ENCODE data around the gene TFG. TPM values are rescaled to one million over a fixed set of nuclear protein-coding genes. Genes with fewer than 3 reads are reported as not detected.
A peak's percentile ranks its signal among the peaks of the same experiment; 100 is the strongest.
"Not testable (repeated sequence)": the region's sequence is repeated elsewhere in the genome, so short reads cannot be mapped to it uniquely, and the experiment has no call there.

TFG gene
- total and polyA plus RNA-seq, 2 experiments from 2014 or later = 87.6 to 88.5 TPM

- H3K9me3 Mint-ChIP-seq = no peaks in the 10 kb centered on the region; the same call in 2 of the 3 replicates
- Histone ChIP-seq H3K4me1 (ENCODE audit: insufficient read depth) (no peaks in the 10 kb centered on the region), H3K79me2 (replicated peaks; ENCODE audit: insufficient read depth) (no peaks in the 10 kb centered on the region), H3K36me3 (ENCODE audit: insufficient read depth) (no peaks in the 10 kb centered on the region), H2AFZ (no peak overlapping the region), H3F3A (replicated peaks; ENCODE audit: low read depth) (no peaks in the 10 kb centered on the region), H3K9me2 (ENCODE audit: insufficient read depth) (no peaks in the 10 kb centered on the region; the same call in 1 of the 2 replicates), H3K27ac (ENCODE audit: low read depth) (no peak overlapping the region), H3K4me2 (no peak overlapping the region), H3K4me3 (no peak overlapping the region), H4K20me1 (replicated peaks; ENCODE audit: insufficient read depth) (no peaks in the 10 kb centered on the region), H3K27me3 (ENCODE audit: insufficient read depth) (no peaks in the 10 kb centered on the region)
- ATAC-seq (no peak), DNase-seq (ENCODE audit: low spot score) (peak; percentile 64)
- no peaks in the 10 kb centered on the region for H3K36me3 Mint-ChIP-seq (ENCODE audit: low read depth)
- no peak for TF ChIP-seq ZNF114 (CRISPR knock-in tag; IDR thresholded peaks at IDR 0.05)
- H3K4me3 Mint-ChIP-seq = no peak overlapping the region
- peaks cover 3% of the 10 kb centered on the region for H3K27me3 Mint-ChIP-seq (ENCODE audit: insufficient read depth, low read depth, poor library complexity)
- peak overlapping the region; percentile 72; the same call in 1 of the 2 replicates for H3K27ac Mint-ChIP-seq
- peaks cover 21% of the 10 kb centered on the region for H3K4me1 Mint-ChIP-seq
These were observed 47.0 kb upstream of the TFG start for GRCh38 chr3:100662113-100662823.

DNA sequence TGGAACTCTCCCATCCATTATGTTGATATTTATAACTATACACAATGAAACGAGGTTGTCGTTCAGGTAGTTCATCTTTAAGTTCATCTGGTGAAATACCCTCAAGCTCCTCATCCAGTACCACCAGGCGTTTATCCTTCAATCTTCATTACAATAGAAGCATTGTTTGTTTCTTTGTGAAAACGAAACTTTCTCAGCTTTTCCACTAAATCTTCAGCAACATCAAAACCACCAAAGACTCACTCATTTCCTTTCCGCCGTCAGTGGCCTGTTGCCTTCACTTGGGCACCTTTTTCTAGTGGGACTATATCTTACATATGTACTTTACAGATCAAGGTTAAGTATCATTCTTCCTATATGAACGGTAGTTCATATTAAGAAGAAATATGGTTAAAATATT lies 44.1 kb upstream of the TFG start:
- H3K27ac Mint-ChIP-seq = no peak overlapping the region
- no peak overlapping the region for H3K4me3 Mint-ChIP-seq
- H2AFZ ChIP-seq = no peak overlapping the region

DNA sequence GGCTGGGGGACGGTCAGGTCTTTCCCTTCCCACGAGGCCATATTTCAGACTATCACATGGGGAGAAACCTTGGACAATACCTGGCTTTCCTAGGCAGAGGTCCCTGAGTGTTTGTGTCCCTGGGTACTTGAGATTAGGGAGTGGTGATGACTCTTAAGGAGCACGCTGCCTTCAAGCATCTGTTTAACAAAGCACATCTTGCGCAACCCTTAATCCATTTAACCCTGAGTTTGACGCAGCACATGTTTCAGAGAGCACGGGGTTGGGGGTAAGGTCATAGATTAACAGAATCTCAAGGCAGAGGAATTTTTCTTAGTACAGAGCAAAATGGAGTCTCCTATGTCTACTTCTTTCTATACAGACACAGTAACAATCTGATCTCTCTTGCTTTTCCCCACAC lies 42.6 kb upstream of the TFG start:
- H3K27me3 Mint-ChIP-seq (ENCODE audit: insufficient read depth, low read depth, poor library complexity); ATAC-seq; H3K36me3 Mint-ChIP-seq (ENCODE audit: low read depth); H3K27ac ChIP-seq (ENCODE audit: low read depth); H3K79me2 ChIP-seq (replicated peaks; ENCODE audit: insufficient read depth); H4K20me1 ChIP-seq (replicated peaks; ENCODE audit: insufficient read depth); DNase-seq (ENCODE audit: low spot score); H2AFZ ChIP-seq; H3K27ac Mint-ChIP-seq; H3F3A ChIP-seq (replicated peaks; ENCODE audit: low read depth); H3K4me1 ChIP-seq (ENCODE audit: insufficient read depth); H3K9me2 ChIP-seq (ENCODE audit: insufficient read depth); H3K4me2 ChIP-seq; H3K4me3 Mint-ChIP-seq; H3K27me3 ChIP-seq (ENCODE audit: insufficient read depth); H3K36me3 ChIP-seq (ENCODE audit: insufficient read depth); H3K4me3 ChIP-seq: not testable (repeated sequence)
- peaks cover 24% of the 10 kb centered on the region for H3K9me3 Mint-ChIP-seq
- peaks cover 21% of the 10 kb centered on the region for H3K4me1 Mint-ChIP-seq

More for the DNA sequence above, 44.1 kb upstream of the TFG start:
- Histone ChIP-seq H3K27ac (ENCODE audit: low read depth) (no peak overlapping the region), H4K20me1 (replicated peaks; ENCODE audit: insufficient read depth) (no peaks in the 10 kb centered on the region), H3K27me3 (ENCODE audit: insufficient read depth) (no peaks in the 10 kb centered on the region), H3K4me1 (ENCODE audit: insufficient read depth) (no peaks in the 10 kb centered on the region), H3K79me2 (replicated peaks; ENCODE audit: insufficient read depth) (no peaks in the 10 kb centered on the region), H3K4me2 (no peak overlapping the region), H3K36me3 (ENCODE audit: insufficient read depth) (no peaks in the 10 kb centered on the region), H3K9me2 (ENCODE audit: insufficient read depth) (peaks cover 4% of the 10 kb centered on the region; the same call in 1 of the 2 replicates), H3K4me3 (no peak overlapping the region), H3F3A (replicated peaks; ENCODE audit: low read depth) (no peaks in the 10 kb centered on the region)
- Mint-ChIP-seq H3K27me3 (ENCODE audit: insufficient read depth, low read depth, poor library complexity) (peaks cover 3% of the 10 kb centered on the region), H3K4me1 (peaks cover 21% of the 10 kb centered on the region), H3K9me3 (peaks cover 11% of the 10 kb centered on the region), H3K36me3 (ENCODE audit: low read depth) (no peaks in the 10 kb centered on the region)
- ATAC-seq = no peak
- DNase-seq (ENCODE audit: low spot score) = no peak
- TF ChIP-seq CREB1 (CRISPR knock-in tag; IDR thresholded peaks at IDR 0.05; ENCODE audit: low read depth) = no peak
- TF ChIP-seq STAT1 (IDR thresholded peaks at IDR 0.05; ENCODE audit: unreplicated experiment) = no peak
- TF ChIP-seq POLR2AphosphoS5 (IDR thresholded peaks at IDR 0.05; ENCODE audit: low read depth) = no peak
- no peak for TF ChIP-seq NANOG (IDR thresholded peaks at IDR 0.05; ENCODE audit: borderline replicate concordance)
- no peak for TF ChIP-seq EZH2 (IDR thresholded peaks at IDR 0.05; ENCODE audit: low read depth, unreplicated experiment)
- no peak for TF ChIP-seq ETS1 (IDR thresholded peaks at IDR 0.05)
- no peak for TF ChIP-seq EZH2phosphoT487 (IDR thresholded peaks at IDR 0.05; ENCODE audit: unreplicated experiment)
- no peak for TF ChIP-seq ZNF331 (CRISPR knock-in tag; IDR thresholded peaks at IDR 0.05; ENCODE audit: low read depth)
- TF ChIP-seq CTCF (conservative IDR thresholded peaks at IDR 0.05; ENCODE audit: low read depth in 2 of 2) = no peak
- TF ChIP-seq, protein P1, sequence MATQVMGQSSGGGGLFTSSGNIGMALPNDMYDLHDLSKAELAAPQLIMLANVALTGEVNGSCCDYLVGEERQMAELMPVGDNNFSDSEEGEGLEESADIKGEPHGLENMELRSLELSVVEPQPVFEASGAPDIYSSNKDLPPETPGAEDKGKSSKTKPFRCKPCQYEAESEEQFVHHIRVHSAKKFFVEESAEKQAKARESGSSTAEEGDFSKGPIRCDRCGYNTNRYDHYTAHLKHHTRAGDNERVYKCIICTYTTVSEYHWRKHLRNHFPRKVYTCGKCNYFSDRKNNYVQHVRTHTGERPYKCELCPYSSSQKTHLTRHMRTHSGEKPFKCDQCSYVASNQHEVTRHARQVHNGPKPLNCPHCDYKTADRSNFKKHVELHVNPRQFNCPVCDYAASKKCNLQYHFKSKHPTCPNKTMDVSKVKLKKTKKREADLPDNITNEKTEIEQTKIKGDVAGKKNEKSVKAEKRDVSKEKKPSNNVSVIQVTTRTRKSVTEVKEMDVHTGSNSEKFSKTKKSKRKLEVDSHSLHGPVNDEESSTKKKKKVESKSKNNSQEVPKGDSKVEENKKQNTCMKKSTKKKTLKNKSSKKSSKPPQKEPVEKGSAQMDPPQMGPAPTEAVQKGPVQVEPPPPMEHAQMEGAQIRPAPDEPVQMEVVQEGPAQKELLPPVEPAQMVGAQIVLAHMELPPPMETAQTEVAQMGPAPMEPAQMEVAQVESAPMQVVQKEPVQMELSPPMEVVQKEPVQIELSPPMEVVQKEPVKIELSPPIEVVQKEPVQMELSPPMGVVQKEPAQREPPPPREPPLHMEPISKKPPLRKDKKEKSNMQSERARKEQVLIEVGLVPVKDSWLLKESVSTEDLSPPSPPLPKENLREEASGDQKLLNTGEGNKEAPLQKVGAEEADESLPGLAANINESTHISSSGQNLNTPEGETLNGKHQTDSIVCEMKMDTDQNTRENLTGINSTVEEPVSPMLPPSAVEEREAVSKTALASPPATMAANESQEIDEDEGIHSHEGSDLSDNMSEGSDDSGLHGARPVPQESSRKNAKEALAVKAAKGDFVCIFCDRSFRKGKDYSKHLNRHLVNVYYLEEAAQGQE (IDR thresholded peaks at IDR 0.05; ENCODE audit: unreplicated experiment) = no peak
- no peak for TF ChIP-seq ZNF114 (CRISPR knock-in tag; IDR thresholded peaks at IDR 0.05)
